ENCODE measurements around the gene C1orf198.

- TF ChIP-seq CTCF (IDR thresholded peaks at IDR 0.05) (no peak), POLR2A (IDR thresholded peaks at IDR 0.05) (no peak)
Measured at GRCh38 chr1:230842801-230843200, 25.5 kb downstream of the C1orf198 start.
